Left renal pelvis (tissue), 4 donors: Measurements from ENCODE around the gene INVS. TPM values are rescaled to one million over a fixed set of nuclear protein-coding genes. Genes with fewer than 3 reads are reported as not detected.
A peak's percentile ranks its signal among the peaks of the same experiment; 100 is the strongest.
"Not testable (repeated sequence)": the region's sequence is repeated elsewhere in the genome, so short reads cannot be mapped to it uniquely, and the experiment has no call there.

Experiments used
- DNase-seq, 4 donors: peaks; one replicate each; pipeline ENCODE4 v3.0.0-alpha.2; 2013; ENCODE audit warnings: low read depth in 4 of 4, low spot score in 3 of 4
- polyA plus RNA-seq, 4 donors: library from polyadenylated mRNA; unstranded; fragments of 120-200 nt; gene quantifications; one replicate each; pipeline ENCODE4 v1.2.1, GENCODE V29; 2013; ENCODE audit not compliant: insufficient read length in 4 of 4

INVS gene
- polyA plus RNA-seq, 4 donors: 14.2 to 23.1 (median 16.8) TPM

DNA sequence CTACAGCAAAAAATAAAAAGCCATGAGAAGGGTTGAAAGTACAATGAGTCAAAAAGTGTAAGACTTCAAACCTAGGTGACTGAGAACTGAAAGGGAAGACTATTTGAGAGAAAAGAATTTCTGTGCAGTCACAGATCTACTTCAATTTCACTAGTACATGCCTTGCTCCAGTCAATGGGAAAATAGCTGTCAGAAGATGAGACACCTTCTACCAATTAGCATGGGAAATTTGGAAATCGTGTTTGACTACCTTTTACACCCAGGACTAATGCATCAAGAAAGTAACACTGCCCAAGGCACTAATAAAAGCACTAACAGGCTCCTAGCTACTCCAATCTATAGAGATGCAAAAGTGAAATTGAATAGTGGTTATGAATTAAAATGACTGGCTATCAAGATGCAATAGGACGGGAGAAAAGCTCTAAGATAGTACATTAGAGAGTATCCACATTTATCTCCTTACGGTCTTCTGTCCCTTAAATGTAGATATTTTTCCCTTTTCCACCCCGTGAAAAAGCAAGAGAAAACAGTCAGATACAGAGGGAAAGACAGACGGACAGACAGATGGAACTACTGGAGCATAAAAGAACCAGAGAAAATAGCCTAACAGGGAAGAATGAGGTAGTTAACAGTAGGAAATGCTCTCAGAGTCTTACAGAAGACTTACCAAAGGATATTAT lies 15.5 kb upstream of the INVS start:
- no peak for DNase-seq

DNA sequence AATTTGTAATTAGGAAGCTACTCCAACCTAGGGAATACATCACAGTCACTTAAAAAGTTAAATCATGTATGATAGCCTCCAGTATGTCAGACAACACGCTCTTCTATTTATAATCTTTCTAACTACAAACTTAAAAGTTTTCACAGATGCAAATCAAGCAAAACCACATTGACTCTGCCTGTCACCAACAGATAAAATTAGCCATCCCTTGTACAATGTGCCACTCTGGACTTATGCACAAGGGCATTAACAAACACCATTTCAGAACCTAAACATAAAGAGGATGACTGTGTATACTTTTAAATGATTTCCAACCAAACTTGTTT lies 15.0 kb upstream of the INVS start:
- no peak for DNase-seq

DNA sequence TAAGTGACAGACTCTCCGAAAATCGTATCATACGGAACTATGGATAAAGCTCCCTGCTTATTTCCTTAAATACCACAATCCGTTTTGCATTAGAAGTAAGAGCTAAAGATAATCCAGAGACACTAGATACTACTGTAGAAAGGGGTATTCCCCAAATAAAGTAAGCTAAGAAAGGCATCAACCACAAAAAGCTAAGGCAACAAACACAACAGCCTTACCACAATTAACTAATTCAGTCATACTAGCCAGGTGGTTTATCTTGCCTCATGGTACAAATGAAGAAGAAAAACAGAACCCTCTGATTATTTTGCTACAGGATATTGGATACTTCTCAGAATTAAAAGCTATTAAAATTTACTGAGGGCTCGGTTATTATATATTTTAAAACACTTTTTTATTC lies 14.3 kb upstream of the INVS start:
- DNase-seq: no peak

DNA sequence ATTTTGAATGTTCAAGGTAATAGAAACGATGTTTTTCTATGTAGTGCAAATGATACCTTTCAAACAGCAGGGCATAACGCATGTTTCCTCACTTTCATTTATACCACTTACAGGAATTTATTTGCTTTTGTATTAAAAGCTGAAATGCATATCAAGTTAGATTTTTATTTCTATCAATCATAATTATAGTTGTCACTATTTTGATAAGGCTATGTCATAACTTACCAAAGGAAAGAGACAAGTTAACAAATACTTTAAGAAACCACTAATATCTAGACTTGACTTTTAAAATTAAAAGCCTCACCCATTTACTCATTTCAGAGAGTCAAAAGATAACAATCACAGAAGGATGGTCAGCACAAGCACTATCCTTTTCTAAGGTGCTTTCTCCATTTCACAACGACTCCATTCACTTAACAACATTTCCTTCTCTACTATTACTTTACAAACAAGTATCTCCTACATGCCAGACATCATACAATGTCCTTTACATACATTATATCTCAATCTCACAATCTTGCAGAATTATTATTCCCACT lies 12.9 kb upstream of the INVS start:
- no peak for DNase-seq

DNA sequence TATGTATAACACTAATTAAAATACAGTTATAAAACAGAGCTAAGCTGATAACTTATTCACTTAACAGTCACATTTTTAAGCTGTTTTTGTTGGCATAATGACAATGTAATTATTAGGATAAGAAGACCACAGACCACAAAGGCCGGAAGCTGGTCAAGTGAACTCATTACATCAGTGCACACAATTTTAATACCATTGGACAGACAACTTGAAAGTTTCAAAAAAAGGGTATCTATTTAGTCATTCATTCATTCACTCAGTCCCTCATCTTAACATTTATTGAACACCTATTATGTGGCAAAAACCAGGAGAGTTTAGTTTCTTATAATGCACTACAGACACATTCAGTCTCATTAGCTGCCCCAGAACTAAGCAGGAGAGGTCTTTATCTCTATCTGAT lies 11.8 kb upstream of the INVS start:
- DNase-seq: no peak

DNA sequence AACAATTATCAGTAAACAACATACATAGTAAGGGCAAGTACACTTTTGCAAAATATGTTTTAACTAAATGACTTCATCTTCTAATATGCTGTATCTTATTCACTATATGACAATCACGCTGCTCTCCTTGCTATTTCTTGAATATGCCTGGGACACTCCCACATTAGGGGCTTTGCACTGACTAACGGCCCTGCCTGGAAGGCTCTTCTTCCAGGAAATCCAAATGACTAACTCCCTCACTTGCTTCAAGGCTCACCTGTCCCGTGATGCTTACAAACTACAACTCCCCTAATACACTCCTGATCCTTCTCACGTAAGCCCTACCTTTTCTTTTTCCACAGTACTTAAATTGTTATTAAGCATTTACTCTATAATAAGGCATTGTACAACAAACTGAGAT lies 10.8 kb upstream of the INVS start:
- DNase-seq: no peak

DNA sequence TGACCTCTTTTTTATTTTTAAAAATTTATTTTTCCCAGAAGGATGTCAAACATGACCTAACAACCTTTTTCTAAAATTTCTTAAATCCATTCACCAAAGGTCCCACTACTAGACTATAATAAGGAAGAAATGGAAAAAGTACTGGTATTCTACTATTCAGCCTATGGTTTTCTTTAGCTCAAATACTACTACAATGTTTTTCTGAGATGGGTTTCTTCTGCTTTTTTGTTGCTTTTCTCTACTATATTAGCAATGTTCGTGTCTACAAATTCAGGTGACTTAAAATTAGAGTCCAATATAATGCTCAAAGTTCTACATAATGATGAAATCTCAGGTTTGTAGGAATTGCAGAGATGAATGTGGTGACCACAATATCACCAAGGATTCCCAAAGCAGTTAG lies 8.2 kb upstream of the INVS start:
- DNase-seq: no peak

DNA sequence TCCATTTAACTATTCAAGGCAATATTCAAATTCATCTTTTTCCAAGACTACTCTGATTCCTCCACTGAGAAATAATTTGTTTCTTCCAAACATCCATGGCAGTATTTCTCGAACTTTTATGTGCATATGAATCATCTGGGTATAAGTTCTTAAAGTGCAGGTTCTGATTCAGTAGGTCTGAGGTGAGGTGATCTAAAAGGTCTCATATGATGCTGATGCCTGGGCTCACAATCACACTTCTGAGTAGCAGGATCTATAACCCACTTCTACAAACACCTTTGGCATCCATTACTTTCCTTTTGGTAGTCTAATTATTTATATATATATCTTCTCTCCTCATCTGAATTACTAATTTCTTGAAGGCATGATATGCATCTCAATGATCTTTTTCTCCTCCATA lies 7.4 kb upstream of the INVS start:
- no peak for DNase-seq

DNA sequence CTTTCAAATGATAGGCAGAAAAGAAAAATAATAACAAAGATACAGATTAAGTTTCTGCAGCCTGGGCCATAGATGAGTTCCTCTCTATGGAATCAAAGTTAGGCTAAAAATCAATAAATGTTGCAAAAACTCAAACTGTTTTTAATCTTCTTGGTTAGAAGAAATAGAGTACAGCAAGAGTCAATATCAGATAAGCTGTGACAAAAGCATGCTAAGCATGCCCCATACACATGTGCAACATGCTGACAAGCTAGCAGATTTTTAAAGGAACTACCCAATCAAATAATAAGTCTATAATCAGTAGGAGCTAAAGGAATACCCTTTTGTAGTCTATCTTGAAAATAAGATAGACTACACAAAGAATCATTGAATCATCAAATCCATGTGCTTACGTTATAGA lies 7.0 kb upstream of the INVS start:
- DNase-seq: no peak

DNA sequence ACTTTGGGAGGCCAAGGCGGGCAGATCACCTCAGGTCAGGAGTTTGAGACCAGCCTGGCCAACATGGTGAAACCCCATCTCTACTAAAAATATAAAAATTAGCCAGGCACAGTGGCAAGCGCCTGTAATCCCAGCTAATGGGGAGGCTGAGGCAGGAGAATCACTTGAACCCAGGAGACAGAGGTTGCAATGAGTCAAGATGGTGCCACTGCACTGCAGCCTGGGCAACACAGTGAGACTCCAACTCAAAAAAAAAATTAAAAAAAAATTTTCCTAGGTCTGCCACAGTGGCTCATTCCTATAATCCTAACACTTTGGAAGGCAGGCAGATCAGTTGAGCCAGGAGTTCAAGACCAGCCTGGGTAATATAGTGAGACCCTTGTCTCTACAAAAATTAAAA lies 4.6 kb upstream of the INVS start:
- DNase-seq: not testable (repeated sequence)

DNA sequence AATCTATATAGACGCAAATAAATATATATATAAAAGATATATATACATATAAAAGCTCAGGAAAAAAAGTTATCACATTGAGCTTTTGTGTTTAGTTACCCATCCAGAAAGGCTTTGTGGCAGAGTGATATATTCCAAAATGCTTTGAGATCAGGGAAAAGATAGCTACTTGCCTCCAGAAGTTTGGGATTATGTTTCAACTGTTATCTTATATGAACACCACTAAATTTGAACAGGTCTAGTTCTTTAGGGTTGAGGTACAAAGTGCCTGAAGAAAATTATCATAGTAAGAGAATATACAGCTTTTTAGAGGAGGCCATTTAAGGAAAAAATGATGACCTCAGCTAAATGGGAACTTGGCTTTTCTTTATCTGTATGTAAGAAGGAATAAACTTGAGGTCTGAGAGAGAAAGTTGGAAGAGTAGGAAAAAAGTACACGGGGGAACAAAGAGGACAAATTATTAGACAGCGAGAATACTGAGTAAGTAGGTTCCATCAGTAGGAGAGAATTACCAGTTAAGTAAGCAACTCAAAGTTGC lies 2.6 kb upstream of the INVS start:
- DNase-seq: no peak

DNA sequence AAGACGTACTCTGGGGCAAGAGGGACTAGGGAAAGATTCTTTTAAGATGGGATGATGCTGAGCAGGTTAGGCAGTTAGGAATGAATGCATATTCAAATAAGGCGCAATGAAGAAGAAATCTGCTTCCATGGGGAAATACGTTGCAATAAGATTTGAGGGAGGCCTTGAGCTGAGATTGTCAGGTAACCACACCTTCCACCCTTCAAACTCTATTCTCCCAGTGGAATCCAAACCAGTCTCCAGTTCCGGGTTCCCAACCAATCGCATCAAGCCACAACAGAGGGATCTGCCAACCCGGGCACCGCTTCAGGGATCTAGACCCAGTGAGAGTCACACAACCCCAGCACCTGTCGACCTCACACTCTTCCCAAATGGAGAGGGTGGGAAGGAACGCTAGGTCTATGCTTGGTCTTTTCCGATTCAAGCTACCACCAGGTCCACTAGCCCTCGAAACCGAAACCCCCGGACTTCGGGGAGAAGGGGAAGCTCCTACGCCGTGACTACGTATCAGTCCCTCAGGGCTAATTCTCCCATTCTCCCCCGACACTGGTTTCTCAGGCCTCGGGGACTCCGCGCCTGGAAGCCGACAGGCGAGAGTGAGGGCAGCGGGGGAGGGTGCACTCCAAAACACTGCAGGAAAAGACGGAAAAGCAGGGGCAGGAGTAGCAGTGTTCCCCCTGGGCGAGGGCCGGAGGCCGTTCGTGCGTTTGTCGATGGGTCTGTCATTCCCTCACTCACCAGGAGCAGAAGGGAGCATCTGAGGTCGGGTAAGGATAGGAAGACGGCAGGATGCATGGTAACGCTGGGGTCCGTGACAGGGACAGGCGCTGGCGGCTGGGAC lies 777 bp upstream of the INVS start:
- DNase-seq: peak in 3 of 4 donors; percentile 2 to 17 (median 12)

DNA sequence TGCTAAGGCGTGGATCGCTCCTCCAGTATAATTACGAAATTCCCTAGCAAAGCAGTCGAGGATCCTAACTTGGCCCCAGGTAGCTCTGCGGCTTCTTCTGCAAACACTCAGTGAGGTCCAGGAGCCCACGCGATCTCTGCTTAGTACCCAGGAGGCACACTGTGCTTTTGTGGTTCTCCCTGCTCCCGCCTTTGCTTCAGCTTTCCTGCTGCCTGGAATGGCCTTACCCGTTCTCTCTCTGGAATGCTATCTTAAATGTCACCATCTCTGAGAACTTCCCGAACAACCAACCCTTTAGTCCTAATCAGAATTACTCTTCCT lies 639 bp downstream of the INVS start:
- peak in 2 of 4 donors; percentile 19 to 25 for DNase-seq

DNA sequence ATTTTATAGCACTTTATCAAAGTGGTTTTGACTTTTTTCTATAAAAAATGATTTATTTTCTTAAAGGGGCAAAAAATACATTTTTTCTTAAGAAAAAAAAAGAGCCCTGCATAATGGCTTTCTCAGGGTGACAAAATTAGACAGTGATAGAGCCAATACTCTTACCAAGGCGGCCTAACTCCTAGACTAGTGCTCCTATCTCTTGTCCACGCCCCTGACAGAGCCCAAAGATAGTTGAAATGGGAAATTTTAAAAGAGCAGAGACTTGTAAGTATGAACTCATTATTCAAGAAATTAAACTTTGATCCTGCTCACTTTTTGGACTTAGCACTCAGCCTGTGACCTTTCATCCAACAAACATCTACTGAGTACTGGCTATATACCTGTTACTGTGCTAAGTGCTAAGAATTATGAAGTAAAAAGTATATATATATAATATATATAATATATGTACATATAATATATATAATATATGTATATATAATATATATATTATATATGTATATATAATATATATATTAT lies 1.2 kb downstream of the INVS start:
- DNase-seq: no peak

DNA sequence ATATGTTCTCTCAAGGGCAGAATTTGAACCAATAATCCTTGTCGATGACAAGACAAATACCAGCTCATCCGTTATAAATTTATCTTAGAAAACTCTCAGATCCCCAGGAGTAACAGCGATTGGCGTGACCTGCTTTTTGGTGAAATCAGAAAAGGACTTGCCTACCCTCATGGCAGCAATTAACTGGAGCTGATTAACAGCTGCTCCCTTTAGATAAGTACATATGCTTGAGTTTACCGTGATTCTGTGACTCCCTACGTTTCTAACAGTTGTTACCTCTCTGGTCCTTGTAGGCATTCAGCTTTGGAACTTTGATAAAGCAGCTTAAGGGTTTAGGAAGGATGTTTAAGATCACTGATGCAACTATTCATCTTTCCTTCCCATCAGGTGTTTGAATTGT lies 2.6 kb downstream of the INVS start:
- no peak for DNase-seq

DNA sequence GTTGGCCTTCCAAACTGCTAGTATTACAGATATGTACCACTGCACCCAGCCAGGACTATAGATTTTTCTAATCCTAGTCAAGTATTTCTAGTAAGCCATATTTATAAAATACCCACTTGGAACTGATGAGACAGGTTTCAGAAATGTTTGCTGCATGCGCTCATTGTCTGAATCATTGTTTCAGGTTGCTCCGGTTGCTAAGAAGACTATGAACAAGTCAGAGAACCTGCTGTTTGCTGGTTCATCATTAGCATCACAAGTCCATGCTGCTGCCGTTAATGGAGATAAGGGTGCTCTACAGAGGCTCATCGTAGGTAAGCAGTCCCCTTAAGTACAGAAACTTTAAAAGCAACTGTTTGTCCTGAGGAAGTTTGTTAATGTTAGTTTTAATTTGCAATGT lies 5.3 kb downstream of the INVS start:
- DNase-seq: no peak

DNA sequence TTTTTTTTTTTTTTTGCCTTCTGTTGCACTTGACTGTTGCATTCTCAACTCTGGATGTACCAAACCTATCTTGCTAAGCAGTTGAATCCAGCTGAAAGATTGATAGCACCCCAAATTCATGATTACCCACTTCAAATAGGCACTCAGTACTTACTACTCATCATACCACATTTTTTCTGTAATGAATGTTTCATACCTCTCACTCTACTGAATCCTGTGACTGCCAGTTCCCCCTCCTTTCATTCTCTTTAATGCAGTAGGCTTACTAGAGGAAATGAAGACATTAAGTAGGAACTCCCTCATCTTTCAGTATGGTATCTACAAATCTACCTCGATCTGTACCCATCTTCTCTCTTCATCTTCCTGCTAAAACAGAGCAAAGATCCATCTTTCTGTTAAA lies 6.8 kb downstream of the INVS start:
- no peak for DNase-seq

DNA sequence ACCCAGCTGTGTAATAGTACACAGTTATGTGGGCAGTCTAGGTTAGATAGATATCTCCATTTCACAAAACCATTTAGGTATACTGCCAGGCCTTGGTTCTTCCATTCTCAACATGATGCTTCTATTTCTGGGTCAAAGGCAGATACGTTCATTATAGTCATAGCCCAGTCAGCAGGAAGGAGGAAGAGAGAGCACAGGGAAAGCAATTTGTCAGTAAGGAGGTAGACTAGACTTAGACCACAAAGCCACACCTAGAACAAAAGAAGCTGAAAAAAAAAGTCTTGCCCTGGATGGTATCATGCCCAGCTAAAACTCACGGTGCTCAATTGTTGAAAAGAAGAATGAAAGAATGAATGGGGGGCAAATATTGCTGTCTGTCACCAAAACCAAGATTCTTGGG lies 7.6 kb downstream of the INVS start:
- DNase-seq: no peak

DNA sequence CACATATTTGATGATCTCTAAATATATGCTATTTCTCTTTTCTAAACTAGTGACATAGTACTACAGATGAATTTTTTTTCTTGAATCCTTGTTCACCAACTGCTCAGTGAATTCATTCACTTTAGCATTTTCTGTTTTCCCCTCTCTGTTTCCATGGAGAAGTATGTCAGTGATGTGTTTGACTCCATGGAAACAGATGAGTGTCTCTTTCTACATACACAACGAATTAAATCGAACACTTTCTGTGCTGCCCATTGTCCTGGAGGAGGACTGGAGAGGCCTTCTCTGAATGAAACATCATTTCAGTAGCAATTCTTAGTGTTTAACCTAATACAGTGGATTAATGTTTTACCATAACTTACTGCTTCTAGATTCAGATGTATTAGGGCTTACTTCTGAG lies 9.5 kb downstream of the INVS start:
- DNase-seq: no peak

DNA sequence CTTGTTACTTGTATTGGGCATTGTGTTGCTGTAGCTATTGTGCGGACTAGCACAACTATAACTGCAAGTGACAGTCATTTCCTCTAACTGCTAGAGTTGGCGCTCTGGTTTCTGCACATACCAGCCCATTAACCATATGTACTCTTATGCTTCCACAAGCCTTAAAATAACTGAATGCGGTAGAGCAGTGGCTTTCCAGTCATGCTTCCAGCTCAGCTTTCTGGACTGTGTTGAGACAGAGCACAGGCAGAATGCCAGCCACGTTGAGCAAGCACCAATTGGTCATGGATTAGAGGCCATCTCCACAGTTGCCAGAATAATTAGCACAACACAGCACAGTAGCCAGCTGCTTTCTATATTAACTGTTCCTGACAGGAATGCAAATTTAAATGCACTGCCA lies 12.2 kb downstream of the INVS start:
- DNase-seq: no peak

DNA sequence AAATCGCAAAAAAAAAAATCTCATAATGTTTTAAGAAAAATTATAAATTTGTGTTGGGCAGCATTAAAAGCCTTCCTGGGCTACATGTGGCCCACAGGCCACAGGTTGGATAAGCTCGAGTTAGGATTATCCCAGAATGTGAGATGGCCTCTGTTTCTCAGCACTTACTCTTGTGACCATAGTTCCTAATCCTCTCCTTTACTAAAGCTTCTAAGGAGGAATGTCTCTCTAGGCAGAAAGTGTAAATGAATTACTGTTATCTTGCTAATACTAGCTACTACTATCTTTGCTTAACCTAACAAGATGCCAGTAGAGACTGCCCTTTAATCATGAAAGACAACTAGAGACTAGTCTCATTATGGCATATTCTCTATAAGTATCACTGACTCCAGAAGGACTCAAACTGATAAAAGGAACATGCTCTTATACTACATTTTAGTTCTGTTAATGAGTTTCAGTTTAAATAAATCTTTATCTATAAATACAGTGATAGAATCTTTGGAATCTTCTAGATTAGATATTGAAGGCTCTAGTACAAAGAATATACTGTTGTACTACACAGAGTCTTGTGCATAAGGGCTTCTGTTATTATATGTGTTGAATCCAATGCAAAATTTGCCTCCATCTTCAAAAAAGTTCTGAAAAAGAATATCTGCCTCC lies 13.8 kb downstream of the INVS start:
- DNase-seq: no peak
